G401 (cell line): Measurements from ENCODE around the gene CLOCK. TPM values are rescaled to one million over a fixed set of nuclear protein-coding genes. Genes with fewer than 3 reads are reported as not detected.
"Not testable (repeated sequence)": the region's sequence is repeated elsewhere in the genome, so short reads cannot be mapped to it uniquely, and the experiment has no call there.

Source experiments
- DNase-seq: peaks from one replicate; pipeline ENCODE4 v3.0.0-alpha.2; 2015; ENCODE audit warnings: low spot score
- in situ Hi-C: cut with HindIII; loops from 2 replicates; pipeline ENCODE4 v1.10.0; 2016; ENCODE audit warnings: low sequenced_read_pairs, mixed read lengths
- total RNA-seq: library from RNA; depleted of rRNA; stranded (reverse); fragments of >200 nt; shearing (Covaris generic); gene quantifications from 2 replicates; pipeline ENCODE4 v1.2.3, GENCODE V29; 2014; rRNA removed

CLOCK gene
- total RNA-seq, result 9.9 and 14.3 TPM in 2 replicates

GRCh38 chr4:55546756-55547465, at the start of gene CLOCK:
TSS of gene CLOCK (minus strand) at chr4:55546909. CDS start at chr4:55482785, 64,124 bp downstream.
- DNase-seq, result peak; percentile 81
- in situ Hi-C loops, result loop anchor here (5.0 kb wide), 1 partner anchor 90 kb away; no protein-coding TSS in a partner anchor

GRCh38 chr4:55592014-55592413, 45.3 kb upstream of the CLOCK start, which contains the start of gene PDCL2:
TSS of gene PDCL2 (minus strand) at chr4:55592245. CDS start at chr4:55592109, 136 bp downstream.
- in situ Hi-C loops, result no loop called here
- no peak for DNase-seq

GRCh38 chr4:55588160-55588559, 41.5 kb upstream of the CLOCK start:
- in situ Hi-C loops, result no loop called here
- no peak for DNase-seq

GRCh38 chr4:55582773-55583172, 36.1 kb upstream of the CLOCK start:
- in situ Hi-C loops, DNase-seq: not testable (repeated sequence)

GRCh38 chr4:55578341-55579010, 31.8 kb upstream of the CLOCK start:
- in situ Hi-C loops, result no loop called here

GRCh38 chr4:55575513-55575912, 28.8 kb upstream of the CLOCK start:
- no peak for DNase-seq
- in situ Hi-C loops, result no loop called here

More at GRCh38 chr4:55578341-55579010, 31.8 kb upstream of the CLOCK start:
- no peak for DNase-seq

- in situ Hi-C loops, result no loop called here
- DNase-seq, result no peak
Observed at GRCh38 chr4:55574252-55574651, 27.5 kb upstream of the CLOCK start.

- in situ Hi-C loops, result no loop called here
- no peak for DNase-seq
Observed at GRCh38 chr4:55571806-55572205, 25.1 kb upstream of the CLOCK start.

GRCh38 chr4:55568905-55569504, 22.3 kb upstream of the CLOCK start:
- in situ Hi-C loops, result no loop called here
- DNase-seq, result no peak

- in situ Hi-C loops, result no loop called here
- DNase-seq, result no peak
Observed at GRCh38 chr4:55561889-55562288, 15.2 kb upstream of the CLOCK start.

- DNase-seq, result no peak
- in situ Hi-C loops, result no loop called here
Observed at GRCh38 chr4:55560096-55560495, 13.4 kb upstream of the CLOCK start.

- in situ Hi-C loops, result no loop called here
- peak; percentile 12 for DNase-seq
Observed at GRCh38 chr4:55554453-55555030, 7.8 kb upstream of the CLOCK start.

- in situ Hi-C loops, result no loop called here
- peak; percentile 11 for DNase-seq
Observed at GRCh38 chr4:55553441-55554201, 6.9 kb upstream of the CLOCK start.

- DNase-seq, in situ Hi-C loops: not testable (repeated sequence)
Observed at GRCh38 chr4:55551964-55552363, 5.3 kb upstream of the CLOCK start.

- no peak for DNase-seq
- in situ Hi-C loops, result loop anchor here (5.0 kb wide), 1 partner anchor 93 kb away; no protein-coding TSS in a partner anchor
Observed at GRCh38 chr4:55549888-55550287, 3.2 kb upstream of the CLOCK start.

GRCh38 chr4:55547918-55548317, 1.2 kb upstream of the CLOCK start:
- in situ Hi-C loops, result loop anchor here (5.0 kb wide), 1 partner anchor 91 kb away; no protein-coding TSS in a partner anchor
- no peak for DNase-seq

GRCh38 chr4:55547466-55547770, 709 bp upstream of the CLOCK start:
- DNase-seq, result no peak
- in situ Hi-C loops, result loop anchor here (5.0 kb wide), 1 partner anchor 90 kb away; no protein-coding TSS in a partner anchor

- in situ Hi-C loops, result loop anchor here (5.0 kb wide), 1 partner anchor 89 kb away; no protein-coding TSS in a partner anchor
- no peak for DNase-seq
Observed at GRCh38 chr4:55546506-55546755, 278 bp downstream of the CLOCK start.
